Measurements from ENCODE around the gene KLK14. TPM values are rescaled to one million over a fixed set of nuclear protein-coding genes. Genes with fewer than 3 reads are reported as not detected.

The KLK14 gene
- total and polyA plus RNA-seq, 2 experiments from 2014 or later, result 0.13 TPM; not detected in 1

DNA sequence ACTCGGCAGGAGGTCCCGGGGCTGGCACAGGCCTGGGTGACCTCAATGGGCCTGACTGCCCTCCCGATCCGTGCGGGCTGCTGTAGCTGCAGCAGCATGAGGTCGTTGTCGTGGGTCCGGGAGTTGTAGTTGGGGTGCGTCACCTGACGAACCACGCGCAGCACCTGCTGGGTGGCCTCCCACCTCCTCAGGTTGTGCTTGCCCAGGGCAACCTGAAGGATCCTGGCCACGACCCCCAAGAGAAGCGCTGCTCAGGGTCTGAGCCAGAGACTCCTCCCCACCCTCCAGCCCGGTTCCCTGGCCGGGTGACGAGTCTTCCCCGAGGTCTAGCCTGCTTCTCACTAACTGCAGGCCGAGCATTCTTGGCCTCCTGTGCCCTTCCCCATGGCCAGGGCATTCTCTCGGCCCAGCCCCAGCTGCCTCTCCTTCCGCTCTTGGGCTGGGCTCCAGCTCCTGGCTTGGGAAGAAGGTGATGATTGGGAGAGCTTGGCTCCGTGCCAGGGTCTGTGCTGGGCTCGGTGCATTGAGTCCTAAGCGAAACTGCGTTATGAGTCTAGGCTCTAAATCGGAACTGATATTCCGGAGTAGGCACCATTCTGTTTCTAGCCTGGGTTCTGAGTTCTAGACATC lies 3.1 kb downstream of the KLK14 start:
- H3K36me3 ChIP-seq (replicated peaks; ENCODE audit: insufficient read depth, low read depth), result no peaks in the 10 kb centered on the region
- no peaks in the 10 kb centered on the region for H3K9me3 ChIP-seq (ENCODE audit: low read depth)
- no peaks in the 10 kb centered on the region for H3K79me2 ChIP-seq
- TF ChIP-seq EZH2 (IDR thresholded peaks at IDR 0.05; ENCODE audit: borderline replicate concordance), result no peak
- no peak for TF ChIP-seq EZH2phosphoT487 (IDR thresholded peaks at IDR 0.05; ENCODE audit: low read depth, severe bottlenecking, unreplicated experiment)
- no peaks in the 10 kb centered on the region for H3K9me2 ChIP-seq (replicated peaks; ENCODE audit: insufficient read depth)
- no peaks in the 10 kb centered on the region for H4K20me1 ChIP-seq (ENCODE audit: insufficient read depth, poor library complexity, severe bottlenecking)
- no peaks in the 10 kb centered on the region for H3K4me1 ChIP-seq (ENCODE audit: insufficient read depth)
- WGBS (ENCODE audit: low lambda C conversion rate, missing lambda C conversion rate), result 94% methylated on average over 26 of the region's 27 CpGs
- H3K27me3 ChIP-seq, result no peaks in the 10 kb centered on the region
- no peak overlapping the region for H3K27ac ChIP-seq
- H2AFZ ChIP-seq, result no peak overlapping the region
- H3K4me3 ChIP-seq, result no peak overlapping the region
- no peak overlapping the region for H3K4me2 ChIP-seq
- DNase-seq (ENCODE audit: low spot score), result no peak

DNA sequence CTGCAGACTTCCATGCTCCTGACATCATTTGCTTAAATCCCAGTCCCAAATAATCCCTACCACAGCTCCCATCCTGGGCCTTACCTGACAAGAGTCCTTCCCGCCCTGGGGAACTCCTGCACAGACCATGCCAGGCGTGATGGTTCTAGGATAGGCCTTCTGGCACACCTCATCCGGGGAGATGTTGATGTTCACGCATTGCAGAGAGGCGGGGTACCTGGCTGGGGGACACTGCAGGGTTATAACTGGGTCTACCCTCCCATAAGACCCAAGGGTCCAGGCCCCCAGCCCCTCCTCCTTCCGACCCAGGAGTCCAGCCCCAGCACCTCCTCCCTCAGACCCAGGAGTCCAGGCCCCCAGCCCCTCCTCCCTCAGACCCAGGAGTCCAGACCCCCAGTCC lies 4.0 kb downstream of the KLK14 start:
- Histone ChIP-seq H3K4me2 (no peak overlapping the region), H3K4me3 (no peak overlapping the region), H2AFZ (no peak overlapping the region), H3K36me3 (replicated peaks; ENCODE audit: insufficient read depth, low read depth) (no peaks in the 10 kb centered on the region), H3K27me3 (no peaks in the 10 kb centered on the region), H4K20me1 (ENCODE audit: insufficient read depth, poor library complexity, severe bottlenecking) (no peaks in the 10 kb centered on the region), H3K9me3 (ENCODE audit: low read depth) (peaks cover 3% of the 10 kb centered on the region), H3K79me2 (no peaks in the 10 kb centered on the region), H3K4me1 (ENCODE audit: insufficient read depth) (no peaks in the 10 kb centered on the region), H3K27ac (no peak overlapping the region), H3K9me2 (replicated peaks; ENCODE audit: insufficient read depth) (no peaks in the 10 kb centered on the region)
- no peak for TF ChIP-seq EZH2phosphoT487 (IDR thresholded peaks at IDR 0.05; ENCODE audit: low read depth, severe bottlenecking, unreplicated experiment)
- TF ChIP-seq, protein P1, sequence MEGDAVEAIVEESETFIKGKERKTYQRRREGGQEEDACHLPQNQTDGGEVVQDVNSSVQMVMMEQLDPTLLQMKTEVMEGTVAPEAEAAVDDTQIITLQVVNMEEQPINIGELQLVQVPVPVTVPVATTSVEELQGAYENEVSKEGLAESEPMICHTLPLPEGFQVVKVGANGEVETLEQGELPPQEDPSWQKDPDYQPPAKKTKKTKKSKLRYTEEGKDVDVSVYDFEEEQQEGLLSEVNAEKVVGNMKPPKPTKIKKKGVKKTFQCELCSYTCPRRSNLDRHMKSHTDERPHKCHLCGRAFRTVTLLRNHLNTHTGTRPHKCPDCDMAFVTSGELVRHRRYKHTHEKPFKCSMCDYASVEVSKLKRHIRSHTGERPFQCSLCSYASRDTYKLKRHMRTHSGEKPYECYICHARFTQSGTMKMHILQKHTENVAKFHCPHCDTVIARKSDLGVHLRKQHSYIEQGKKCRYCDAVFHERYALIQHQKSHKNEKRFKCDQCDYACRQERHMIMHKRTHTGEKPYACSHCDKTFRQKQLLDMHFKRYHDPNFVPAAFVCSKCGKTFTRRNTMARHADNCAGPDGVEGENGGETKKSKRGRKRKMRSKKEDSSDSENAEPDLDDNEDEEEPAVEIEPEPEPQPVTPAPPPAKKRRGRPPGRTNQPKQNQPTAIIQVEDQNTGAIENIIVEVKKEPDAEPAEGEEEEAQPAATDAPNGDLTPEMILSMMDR (IDR thresholded peaks at IDR 0.05; ENCODE audit: poor library complexity), result no peak
- TF ChIP-seq EZH2 (IDR thresholded peaks at IDR 0.05; ENCODE audit: borderline replicate concordance), result no peak
- WGBS (ENCODE audit: low lambda C conversion rate, missing lambda C conversion rate), result 98% methylated on average over 5 of the region's 6 CpGs
- DNase-seq (ENCODE audit: low spot score), result no peak

DNA sequence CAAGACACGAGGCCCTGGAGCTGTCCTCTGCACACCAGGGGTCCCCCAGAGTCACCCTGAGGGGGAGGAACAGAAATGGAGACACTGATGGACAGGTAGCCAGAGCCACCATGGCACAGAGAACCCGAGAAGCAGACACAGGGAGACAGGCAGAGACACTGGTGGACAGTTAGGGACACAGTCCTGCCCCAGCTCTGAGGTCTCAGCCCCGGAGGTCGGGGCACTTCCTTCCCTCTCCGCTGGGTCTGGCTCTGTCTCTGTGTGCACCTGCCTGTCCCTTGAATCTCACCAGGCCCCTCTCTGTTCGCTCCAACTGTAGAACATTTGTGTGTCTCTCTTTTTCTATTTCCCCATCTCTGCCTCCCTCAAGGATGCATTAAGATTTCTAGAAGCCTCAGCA lies 4.6 kb downstream of the KLK14 start:
- Histone ChIP-seq H3K27ac (no peak overlapping the region), H3K4me2 (no peak overlapping the region), H3K4me3 (no peak overlapping the region), H3K27me3 (no peaks in the 10 kb centered on the region), H3K79me2 (no peaks in the 10 kb centered on the region), H3K36me3 (replicated peaks; ENCODE audit: insufficient read depth, low read depth) (no peaks in the 10 kb centered on the region), H2AFZ (no peak overlapping the region), H3K9me2 (replicated peaks; ENCODE audit: insufficient read depth) (no peaks in the 10 kb centered on the region), H4K20me1 (ENCODE audit: insufficient read depth, poor library complexity, severe bottlenecking) (no peaks in the 10 kb centered on the region), H3K9me3 (ENCODE audit: low read depth) (peaks cover 6% of the 10 kb centered on the region), H3K4me1 (ENCODE audit: insufficient read depth) (no peaks in the 10 kb centered on the region)
- no peak for DNase-seq (ENCODE audit: low spot score)
- WGBS (ENCODE audit: low lambda C conversion rate, missing lambda C conversion rate), result 87% methylated on average over 6 of the region's 6 CpGs
- TF ChIP-seq, protein P1 (IDR thresholded peaks at IDR 0.05; ENCODE audit: poor library complexity), result no peak
- TF ChIP-seq EZH2 (IDR thresholded peaks at IDR 0.05; ENCODE audit: borderline replicate concordance), result no peak

DNA sequence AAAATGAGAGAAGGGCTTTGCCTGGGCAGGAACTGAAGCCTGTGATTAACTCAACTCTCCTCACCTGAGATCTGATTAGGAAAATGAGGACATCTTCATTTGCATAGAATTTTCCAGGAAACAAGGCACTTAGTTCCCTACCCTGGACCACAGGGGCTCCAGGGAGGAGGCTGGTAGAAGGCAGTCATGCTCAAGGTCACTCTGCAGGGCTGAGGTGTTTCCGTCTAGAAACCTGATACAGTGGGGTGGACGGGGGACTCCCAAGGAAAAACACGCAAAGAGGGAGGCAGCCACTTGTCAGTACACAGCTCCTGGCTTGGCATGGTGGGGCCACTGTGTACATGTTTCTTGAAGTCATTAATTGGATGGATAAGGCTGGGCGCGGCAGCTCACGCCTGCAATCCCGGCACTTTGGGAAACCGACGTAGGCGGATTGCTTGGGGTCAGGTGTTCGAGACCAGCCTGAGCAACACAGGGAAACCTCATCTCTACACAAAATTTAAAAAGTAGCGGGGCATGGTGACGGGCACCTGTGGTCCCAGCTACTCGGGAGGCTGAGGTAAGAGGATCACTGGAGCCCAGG lies 6.0 kb downstream of the KLK14 start:
- Histone ChIP-seq H3K4me1 (ENCODE audit: insufficient read depth) (no peaks in the 10 kb centered on the region), H3K27me3 (no peaks in the 10 kb centered on the region), H3K9me2 (replicated peaks; ENCODE audit: insufficient read depth) (no peaks in the 10 kb centered on the region), H2AFZ (no peak overlapping the region), H3K4me3 (no peak overlapping the region), H3K79me2 (no peaks in the 10 kb centered on the region), H3K36me3 (replicated peaks; ENCODE audit: insufficient read depth, low read depth) (no peaks in the 10 kb centered on the region), H3K9me3 (ENCODE audit: low read depth) (peaks cover 6% of the 10 kb centered on the region), H4K20me1 (ENCODE audit: insufficient read depth, poor library complexity, severe bottlenecking) (no peaks in the 10 kb centered on the region), H3K27ac (no peak overlapping the region), H3K4me2 (no peak overlapping the region)
- DNase-seq (ENCODE audit: low spot score), result no peak
- 81% methylated on average over 14 of the region's 14 CpGs for WGBS (ENCODE audit: low lambda C conversion rate, missing lambda C conversion rate)
- TF ChIP-seq EZH2 (IDR thresholded peaks at IDR 0.05; ENCODE audit: borderline replicate concordance) (no peak), EZH2phosphoT487 (IDR thresholded peaks at IDR 0.05; ENCODE audit: low read depth, severe bottlenecking, unreplicated experiment) (no peak)
- TF ChIP-seq, protein P1 (IDR thresholded peaks at IDR 0.05; ENCODE audit: poor library complexity), result no peak
